GM20000 (cell line): Measurements from ENCODE around the gene ERMARD.

Experiments used
- DNase-seq: peaks from one replicate; pipeline ENCODE4 v3.0.0; 2012; ENCODE audit warnings: low spot score
- TF ChIP-seq, protein P1 (sequence below): IDR thresholded peaks from 2 replicates; pipeline ENCODE4 v1.5.1; 2012; ENCODE audit warnings: mild to moderate bottlenecking, control low read depth; ENCODE audit errors: extremely low read depth, missing control alignments

ERMARD gene

GRCh38 chr6:169778646-169779045 is 27.2 kb downstream of the ERMARD start:
- TF ChIP-seq, protein P1, sequence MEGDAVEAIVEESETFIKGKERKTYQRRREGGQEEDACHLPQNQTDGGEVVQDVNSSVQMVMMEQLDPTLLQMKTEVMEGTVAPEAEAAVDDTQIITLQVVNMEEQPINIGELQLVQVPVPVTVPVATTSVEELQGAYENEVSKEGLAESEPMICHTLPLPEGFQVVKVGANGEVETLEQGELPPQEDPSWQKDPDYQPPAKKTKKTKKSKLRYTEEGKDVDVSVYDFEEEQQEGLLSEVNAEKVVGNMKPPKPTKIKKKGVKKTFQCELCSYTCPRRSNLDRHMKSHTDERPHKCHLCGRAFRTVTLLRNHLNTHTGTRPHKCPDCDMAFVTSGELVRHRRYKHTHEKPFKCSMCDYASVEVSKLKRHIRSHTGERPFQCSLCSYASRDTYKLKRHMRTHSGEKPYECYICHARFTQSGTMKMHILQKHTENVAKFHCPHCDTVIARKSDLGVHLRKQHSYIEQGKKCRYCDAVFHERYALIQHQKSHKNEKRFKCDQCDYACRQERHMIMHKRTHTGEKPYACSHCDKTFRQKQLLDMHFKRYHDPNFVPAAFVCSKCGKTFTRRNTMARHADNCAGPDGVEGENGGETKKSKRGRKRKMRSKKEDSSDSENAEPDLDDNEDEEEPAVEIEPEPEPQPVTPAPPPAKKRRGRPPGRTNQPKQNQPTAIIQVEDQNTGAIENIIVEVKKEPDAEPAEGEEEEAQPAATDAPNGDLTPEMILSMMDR, result no peak
- no peak for DNase-seq

GRCh38 chr6:169779092-169779815 is 27.8 kb downstream of the ERMARD start:
- TF ChIP-seq, protein P1, result no peak
- no peak for DNase-seq

GRCh38 chr6:169779896-169780295 is 28.5 kb downstream of the ERMARD start:
- TF ChIP-seq, protein P1, result no peak
- no peak for DNase-seq

- TF ChIP-seq, protein P1, result no peak
- DNase-seq, result no peak
Observed at GRCh38 chr6:169780571-169781091, 29.2 kb downstream of the ERMARD start.

DNA sequence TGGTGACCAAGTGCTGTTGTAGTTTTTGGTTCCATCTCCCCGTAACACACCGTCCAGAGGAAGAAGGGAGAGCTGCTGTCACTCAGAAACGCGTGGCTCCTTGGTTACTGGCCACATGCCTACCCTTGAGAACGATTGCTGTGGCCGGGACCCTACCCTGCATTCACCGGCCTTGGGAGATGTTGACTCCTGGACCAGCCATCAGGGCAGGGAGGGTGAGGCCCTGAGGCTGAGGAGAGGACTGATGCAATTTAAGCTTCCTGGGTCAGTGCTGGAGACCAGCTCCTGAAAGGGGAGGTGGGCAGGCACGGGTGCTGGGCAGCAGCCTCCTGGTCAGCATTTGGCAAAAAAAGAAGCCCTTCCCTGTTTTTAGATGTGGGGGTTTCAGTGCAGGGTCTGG is 31.5 kb downstream of the ERMARD start:
- TF ChIP-seq, protein P1, result no peak
- no peak for DNase-seq

DNA sequence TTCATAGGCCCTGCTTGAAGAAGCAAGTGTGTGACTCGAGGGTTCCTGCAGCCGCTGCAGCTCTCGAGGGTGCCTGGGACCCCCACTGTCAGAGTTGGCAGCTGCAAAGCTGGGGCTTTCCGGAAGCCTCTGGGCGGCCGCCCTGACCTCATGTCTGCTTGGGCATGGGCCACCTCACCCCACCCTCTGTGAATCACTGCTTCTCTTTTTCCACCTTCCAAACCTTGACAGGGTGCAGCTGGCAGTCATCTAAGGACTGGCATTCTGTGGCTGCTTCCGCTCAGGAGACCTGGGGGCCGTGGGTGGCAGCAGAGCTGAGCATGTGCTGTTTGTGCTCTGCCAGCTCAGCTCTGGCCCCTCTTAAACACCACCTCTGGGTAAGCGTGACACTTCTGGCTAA is 32.0 kb downstream of the ERMARD start:
- DNase-seq, result no peak
- TF ChIP-seq, protein P1, result no peak

DNA sequence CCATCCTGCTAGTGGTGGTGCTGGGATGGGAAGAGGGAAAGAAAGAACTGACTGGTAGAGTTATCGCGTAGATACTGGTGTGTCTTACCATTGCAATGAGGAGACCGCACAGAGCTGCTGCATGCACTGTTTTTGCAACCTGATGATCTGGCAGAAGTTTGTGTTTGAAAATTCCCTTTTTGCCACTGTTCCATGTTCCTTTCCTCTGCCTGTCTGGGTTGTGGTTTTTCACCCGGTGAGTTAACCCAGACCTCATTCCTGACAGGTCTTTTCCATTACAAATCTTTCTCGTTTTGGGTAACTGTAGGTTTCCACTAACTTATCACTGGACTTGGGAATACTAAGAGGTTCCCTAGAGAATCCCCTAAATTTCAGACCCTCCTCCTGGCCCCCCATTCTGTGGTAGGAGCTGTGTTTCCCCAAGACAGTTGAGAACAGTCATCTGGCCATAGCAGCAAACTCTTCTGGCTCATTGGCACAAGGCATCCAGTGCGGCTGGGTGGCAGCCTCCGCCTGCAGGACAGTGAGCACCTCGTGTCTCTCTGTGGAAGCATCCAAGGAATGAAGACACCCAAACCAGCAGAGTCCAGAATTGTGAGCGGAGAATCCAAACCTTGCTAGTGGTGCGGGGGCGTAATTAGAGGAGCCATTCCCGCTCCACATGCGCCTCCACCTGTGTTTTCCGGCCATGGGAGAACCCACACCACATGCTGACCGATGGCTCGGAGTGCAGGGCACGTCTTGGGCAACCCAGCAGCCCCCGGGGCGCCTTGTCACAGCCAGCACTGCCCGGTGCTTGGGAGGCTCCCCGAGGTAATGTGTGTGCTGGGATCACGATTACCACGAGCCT is 32.8 kb downstream of the ERMARD start:
- DNase-seq, result no peak
- TF ChIP-seq, protein P1, result no peak
